NCI-H1417 treated with DMSO at 0.1 percent for 48 hours (cell line): ENCODE results near the gene ZNF710.

ENCODE experiments used
- DNase-seq: peaks from one replicate; lab custom pipeline; 2025; lab: John Stamatoyannopoulos, UW

ZNF710 gene

DNA sequence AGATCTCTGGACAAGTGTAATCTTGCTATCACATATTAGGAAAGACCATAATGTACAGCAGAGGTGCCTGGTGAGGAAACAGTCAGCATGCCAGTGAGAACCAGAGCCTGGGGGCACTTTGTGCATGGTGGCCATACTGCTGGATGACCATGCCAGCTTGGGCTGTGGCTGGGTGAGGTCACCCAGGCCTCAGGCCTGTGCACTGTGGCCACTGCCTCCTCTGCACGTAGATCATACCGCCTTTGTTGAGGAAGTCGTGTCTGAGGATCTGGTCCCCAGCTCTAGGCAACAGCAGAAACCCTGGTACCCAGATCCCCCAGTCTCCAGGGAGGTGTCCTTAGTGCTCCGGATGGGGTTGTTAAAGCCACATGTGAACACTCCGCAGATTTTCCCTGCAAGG lies 38.9 kb downstream of the ZNF710 start:
- DNase-seq: no peak

GRCh38 chr15:90040618-90041017 lies 39.5 kb downstream of the ZNF710 start:
- DNase-seq: no peak

DNA sequence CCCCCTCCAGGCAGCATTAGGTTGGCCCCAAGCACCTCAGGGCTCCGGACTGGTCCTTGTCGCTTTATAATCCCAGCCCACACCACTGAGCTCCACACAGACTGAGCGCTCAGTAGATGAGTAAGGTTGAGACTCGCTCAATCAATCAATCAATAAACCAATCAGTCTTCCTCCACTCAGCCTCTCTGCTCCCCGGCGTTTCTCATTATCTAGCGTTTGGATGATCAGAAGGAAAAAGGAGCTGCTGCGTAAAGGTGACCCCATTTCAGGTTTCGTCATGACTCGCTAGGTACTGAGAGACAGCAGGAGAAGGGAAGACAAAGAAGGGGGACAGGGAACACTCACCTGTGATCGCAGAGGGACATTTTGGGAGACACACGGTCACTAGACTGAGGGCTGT lies 41.2 kb downstream of the ZNF710 start:
- DNase-seq: no peak

DNA sequence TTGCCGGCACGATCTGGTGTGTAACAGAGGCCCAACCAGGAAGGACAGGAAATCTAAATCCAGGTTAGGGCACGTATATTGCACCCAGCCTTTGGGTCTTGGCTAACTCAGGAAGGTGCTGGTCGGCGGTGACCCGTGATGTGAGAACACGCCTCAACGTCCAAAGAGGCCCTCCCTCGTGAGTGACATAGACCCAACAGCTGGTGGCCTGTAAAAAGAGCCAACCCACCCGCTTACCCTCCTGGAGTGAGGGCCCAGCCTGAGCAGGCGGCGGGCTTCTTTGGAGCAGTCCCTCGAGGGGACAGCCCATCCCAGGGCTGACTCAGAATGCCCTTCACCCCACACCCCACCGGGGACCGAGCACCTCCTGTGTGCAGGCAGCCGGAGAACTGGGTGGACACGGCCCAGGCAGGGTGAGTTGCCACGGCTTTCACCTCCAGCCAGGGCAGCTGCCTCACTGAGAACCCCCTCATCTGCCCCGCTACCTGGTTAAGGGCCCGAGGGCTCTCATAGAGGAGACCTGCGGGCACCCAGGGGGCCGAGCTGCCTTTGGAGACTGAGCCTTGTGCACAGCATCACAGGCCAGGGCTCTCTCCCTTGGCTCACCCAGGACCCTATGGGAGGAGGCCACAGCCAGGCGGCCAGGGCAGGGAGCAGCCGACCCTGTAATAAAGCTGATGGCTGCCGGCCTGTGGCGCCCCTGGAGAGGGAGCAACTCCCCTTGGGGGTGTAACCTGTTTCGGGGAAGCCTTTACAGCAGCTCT lies 41.8 kb downstream of the ZNF710 start:
- DNase-seq: no peak

- no peak for DNase-seq
Observed at GRCh38 chr15:90043530-90044010, 42.4 kb downstream of the ZNF710 start.

GRCh38 chr15:90044191-90044590 lies 43.1 kb downstream of the ZNF710 start:
- DNase-seq: no peak

GRCh38 chr15:90044916-90045371 lies 43.8 kb downstream of the ZNF710 start:
- DNase-seq: no peak

DNA sequence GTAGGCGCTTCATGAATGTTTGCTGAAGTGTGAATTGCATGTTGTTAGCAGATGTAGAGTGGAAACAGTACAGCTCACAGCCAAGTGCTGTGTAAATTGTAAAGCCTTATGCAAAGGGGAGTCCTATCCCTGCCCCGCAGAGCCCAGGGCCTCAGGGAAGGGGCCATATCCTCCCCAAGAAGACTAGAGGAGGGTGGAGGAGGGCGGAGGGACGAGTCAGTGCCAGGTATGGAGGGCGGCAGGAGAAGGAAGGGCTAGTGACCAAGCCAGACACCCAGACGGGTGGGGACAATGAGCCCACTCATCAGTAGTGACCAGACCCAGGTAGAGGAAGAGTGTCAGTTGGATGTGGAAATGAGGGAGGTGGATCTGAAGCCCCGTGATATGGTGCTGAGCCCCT lies 45.2 kb downstream of the ZNF710 start:
- no peak for DNase-seq

DNA sequence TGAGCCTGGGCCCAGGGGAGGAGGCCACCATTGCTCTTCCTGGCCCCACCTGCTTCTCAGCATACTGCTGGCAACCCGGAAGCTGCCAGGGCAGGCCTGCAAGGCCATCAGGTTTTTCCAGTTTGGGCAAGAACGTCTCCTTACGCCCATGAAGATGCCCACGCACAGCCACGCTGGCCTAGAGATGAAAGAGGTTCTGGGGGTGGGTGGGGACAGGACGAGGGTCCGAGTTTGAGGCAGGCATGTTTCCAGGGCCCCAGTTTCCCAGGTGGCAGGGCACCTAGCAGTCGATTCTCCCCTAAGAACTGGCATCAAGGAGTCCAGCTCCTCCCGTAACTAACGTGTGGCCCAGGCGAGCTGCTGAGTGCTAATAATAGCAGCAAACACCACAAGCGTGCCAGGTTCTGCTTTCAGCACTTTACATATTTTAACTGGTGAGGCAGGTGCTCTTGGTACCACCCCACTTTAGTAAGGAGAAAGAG lies 45.8 kb downstream of the ZNF710 start:
- DNase-seq: no peak

- DNase-seq: no peak
Observed at GRCh38 chr15:90047956-90048575, 46.9 kb downstream of the ZNF710 start.

- no peak for DNase-seq
Observed at GRCh38 chr15:90049030-90049429, 47.9 kb downstream of the ZNF710 start.

DNA sequence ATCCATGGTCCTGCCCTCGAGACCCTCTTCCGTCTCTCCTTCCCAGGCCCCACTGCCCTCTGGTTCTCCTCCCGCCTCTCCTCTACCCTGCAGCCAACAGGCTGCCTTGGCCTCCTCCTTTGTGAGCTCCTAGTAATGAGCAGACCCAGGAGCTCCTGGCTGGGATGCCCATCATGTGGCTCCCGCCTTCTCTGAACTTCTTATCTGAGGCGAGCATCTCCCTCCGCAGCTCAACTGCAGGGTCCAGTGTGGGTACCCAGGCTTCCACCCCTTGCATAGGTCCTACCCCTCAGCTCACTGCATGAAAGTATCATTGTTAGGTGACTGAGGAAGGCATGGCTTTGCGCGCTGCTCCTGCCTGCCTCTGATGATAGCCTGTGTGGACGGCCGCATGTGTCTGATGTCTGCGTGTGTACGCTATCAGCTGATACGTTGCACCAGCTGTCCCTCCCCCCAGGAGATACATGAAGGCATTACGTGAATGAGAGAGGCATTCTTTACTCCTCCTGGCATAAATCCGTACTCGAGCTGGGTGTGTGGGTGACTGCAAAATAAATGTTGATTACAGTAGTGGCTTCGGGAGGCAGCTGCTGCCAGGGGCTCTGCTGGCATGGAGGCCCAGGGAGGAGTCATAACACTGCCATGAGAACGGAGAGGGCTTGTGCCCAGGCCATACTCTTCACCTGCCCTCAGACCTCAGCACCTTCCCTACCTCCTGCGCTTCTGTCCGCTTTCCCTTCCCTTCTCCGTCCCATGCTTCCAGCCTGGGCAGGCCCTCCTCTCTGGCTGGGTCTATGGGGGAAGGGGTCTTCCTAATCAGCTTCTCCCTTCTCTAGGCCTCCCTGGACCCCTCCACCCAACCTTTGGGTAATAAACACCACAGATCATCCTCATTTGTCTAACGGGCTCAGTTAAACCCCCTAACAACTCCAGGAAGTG lies 48.8 kb downstream of the ZNF710 start:
- no peak for DNase-seq

DNA sequence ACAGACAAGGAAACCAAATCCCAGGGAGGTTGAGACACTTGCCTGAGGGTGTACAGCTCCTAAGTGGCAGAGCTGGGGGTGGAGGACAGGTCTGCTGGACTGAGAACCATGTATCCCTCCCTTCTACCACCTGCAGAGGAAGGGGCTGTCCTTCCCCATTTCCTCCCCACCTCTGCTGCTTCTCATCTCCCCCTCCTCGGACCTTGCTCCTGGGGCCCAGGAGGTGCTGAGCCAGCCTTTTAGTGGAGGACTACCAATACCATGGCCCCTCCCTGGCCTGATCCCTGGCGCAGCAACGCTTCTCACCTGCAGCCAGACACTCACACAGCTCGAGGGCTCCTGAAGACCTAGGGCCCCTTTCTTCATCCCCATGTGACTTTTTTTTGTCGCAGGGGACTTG lies 50.8 kb downstream of the ZNF710 start:
- DNase-seq: no peak

DNA sequence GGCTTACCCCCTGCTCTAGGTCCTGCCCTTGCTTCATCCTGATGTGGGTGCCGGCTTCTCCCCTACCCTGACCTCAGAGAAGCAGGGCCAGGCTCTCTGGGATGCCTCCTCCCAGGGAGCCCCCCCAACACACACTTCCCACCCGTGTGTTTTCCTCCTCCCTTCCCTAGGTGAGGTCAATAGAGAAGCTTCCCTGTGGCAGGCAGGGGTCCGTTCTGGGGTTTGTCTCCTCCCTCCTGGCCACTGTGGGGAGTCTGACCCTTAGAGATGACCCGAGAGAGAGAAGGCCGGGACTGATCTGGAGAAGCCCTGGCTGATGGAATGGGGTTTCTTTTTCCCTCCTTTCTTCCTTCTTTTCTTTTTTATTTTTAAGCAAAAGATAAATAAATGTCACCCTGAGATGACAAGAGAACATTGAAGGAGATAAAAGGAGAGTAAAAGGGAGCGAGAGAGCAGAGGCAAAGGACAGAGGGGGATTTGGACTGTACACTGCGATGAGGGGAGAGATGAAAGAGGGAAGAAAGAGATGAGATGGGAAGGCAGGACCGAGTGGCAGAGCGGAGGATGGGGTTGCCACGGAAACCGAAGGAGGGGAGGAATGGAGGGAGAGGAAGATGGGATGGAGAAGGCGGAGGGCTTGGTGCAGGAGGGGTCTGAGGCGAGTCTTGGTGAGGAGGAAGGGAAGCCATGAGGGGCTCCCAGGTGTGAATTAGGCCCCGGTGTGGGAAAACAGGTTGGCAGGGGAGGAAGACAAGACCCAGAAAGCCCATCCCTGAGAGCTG lies 52.8 kb downstream of the ZNF710 start:
- no peak for DNase-seq

DNA sequence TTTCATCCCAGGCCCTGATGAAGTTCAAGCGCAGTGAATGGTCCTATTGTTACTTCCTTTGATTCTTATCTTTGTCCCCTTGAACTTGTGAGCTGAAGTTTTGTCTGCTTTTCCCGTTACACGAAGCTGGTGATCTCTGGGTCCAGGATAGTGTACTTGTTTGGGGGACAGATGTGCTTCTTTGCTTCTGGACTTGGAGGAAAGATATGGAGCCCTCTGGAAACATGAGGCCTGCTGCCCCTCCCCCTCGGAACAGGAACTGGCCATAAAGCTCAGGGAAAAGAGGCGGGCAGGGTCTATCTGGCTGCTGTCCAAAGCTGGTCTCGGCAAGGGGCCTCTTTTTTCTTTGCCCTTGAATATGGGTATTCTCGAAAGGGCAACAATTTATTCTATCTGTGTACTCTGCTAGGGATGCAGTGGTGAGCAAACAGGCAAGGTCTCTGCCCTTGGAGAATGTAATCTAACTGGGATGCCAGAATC lies 53.5 kb downstream of the ZNF710 start:
- DNase-seq: peak; percentile 69

- no peak for DNase-seq
Observed at GRCh38 chr15:90055182-90055581, 54.1 kb downstream of the ZNF710 start.

DNA sequence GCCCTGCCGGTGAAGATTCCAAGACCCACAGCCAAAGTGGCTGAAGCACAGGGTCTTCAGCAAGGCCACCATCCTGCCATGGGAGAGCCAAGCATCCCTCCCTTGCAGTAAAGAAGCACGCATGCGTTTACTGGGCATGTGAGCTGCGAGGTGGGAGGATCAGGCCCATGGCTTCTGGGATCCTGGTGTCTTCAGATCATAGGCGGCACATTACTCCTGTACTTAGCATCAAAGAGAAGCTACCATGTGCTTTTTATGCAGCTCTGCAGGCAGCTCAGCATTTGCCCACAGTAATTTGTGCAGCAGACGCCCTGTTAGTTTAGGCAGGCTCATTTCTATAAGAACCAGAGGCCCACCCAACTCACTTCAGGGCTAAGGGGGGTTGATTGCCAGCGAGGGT lies 55.4 kb downstream of the ZNF710 start:
- DNase-seq: no peak

GRCh38 chr15:90058308-90058707 lies 57.2 kb downstream of the ZNF710 start:
- DNase-seq: no peak

GRCh38 chr15:90058775-90059174 lies 57.7 kb downstream of the ZNF710 start:
- no peak for DNase-seq

DNA sequence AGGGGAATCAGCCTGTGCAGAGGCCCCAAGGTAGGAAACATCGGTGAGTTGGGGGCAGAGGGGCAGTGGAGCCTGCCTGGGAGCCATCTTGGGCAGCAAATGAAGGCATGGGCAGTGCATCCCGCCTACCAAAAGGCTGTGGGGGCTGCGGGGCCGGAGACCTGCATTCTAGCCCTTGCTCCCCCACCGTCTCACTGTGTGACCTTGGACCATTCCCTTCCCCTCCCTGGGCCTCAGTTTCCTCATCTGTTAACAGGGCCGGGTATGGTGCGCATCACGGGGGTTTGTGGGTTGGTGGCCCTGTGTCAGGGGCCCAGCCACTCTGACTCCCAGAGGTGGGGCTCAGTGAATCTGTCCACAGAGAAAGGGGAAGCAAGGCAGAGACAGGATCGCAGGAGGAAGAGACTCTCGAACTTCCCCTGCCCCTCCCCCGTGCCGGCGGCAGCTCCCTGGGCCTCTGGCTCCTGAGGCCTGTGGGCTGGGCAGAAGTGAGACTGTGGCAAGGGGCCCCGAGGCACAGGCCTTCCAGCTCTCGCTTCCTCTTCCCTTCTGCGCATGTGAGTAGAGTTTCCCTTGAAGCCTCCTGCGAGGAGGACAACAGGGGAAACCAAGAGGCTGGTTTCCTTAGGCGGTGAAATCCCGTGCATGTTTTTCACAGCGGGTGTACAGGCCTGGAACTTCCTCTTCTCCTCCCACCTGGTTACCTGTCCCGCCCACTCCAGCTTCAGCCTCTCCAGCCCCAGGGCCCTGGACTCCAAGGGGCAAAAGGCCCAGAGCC lies 58.3 kb downstream of the ZNF710 start:
- no peak for DNase-seq

GRCh38 chr15:90060797-90061196 lies 59.7 kb downstream of the ZNF710 start:
- DNase-seq: no peak
